ENCODE results near the gene SSH3. TPM values are rescaled to one million over a fixed set of nuclear protein-coding genes. Genes with fewer than 3 reads are reported as not detected.
"Not testable (repeated sequence)": the region's sequence is repeated elsewhere in the genome, so short reads cannot be mapped to it uniquely, and the experiment has no call there.

The SSH3 gene
- total and polyA plus RNA-seq, 7 experiments from 2014 or later = 1.1 to 23.8 (median 14.8) TPM

DNA sequence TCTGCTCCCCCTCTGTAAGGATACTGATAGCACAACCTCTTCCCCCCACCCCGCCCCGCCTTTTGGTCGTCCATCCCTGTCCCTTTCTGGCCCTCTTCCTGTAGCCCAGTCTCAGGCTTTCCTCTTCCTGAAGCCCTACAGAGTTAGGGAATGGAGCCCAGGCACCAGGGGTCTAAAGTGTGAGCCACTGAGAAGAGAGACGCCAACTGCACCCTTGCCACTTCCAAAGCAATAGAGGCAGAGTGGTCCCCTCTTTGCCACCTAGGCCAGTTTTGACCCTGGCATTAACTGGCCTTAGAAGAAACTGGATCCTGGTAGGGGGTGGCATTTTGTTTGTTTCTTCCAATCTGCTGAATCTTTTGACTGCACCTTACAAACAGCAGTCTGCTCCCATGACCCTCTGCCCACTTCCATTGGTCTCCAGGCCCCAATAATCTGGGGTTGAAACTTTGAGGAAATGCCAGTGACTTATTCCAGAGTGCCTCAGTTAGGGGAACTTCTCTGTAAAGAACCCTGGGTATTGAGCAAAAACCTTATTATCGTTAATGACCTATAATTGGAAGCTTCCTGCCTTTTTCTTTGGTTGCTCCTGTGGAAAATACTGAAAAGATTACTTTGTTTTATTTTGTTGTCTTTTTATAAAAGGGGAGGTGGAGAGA lies 46.7 kb upstream of the SSH3 start:
- Histone ChIP-seq H3K9me3 (ENCODE audit: control insufficient read depth in 2 of 3, low read length in 3 of 3) (no peaks in the 10 kb centered on the region), H3K4me3 (ENCODE audit: low read length) (no peak overlapping the region), H3K27ac (ENCODE audit: low read depth, low read length) (no peak overlapping the region), H3K36me3 (ENCODE audit: control insufficient read depth in 2 of 3, insufficient read depth in 3 of 3, low read length in 3 of 3) (peaks cover 15 to 56% (median 36%) of the 10 kb centered on the region in 3 experiments), H3K4me1 (ENCODE audit: control insufficient read depth in 2 of 2, insufficient read depth in 2 of 2, low read length in 2 of 2) (peaks cover 4 to 22% of the 10 kb centered on the region in 2 donors), H3K27me3 (ENCODE audit: control insufficient read depth in 2 of 2, insufficient read depth in 2 of 2, low read length in 2 of 2) (no peaks in the 10 kb centered on the region)
- Mint-ChIP-seq H3K4me3 (no peak overlapping the region), H3K9me3 (peaks cover 0 to 3% (median 0%) of the 10 kb centered on the region in 11 donors), H3K27me3 (no peaks in the 10 kb centered on the region), H3K36me3 (peaks cover 12 to 35% (median 19%) of the 10 kb centered on the region in 5 donors), H3K4me1 (peaks cover 16 to 51% (median 37%) of the 10 kb centered on the region in 7 donors), H3K27ac (peak overlapping the region in 8 of 9 donors; percentile 9 to 77 (median 28))
- intact Hi-C loops (cut with micrococcal nuclease) = no loop called here
- ATAC-seq = no peak
- ChIA-PET POLR2A (interaction anchor here (1.4 to 1.6 kb wide), 2 partner anchors 11 to 16 kb away, joined by 3 to 4 read pairs; no protein-coding TSS in a partner anchor), CTCF (interaction anchor here (0.6 to 0.8 kb wide), 4 partner anchors 12 to 75 kb away, joined by 3 to 4 read pairs (median 4); no protein-coding TSS in a partner anchor)
- DNase-seq = no peak

DNA sequence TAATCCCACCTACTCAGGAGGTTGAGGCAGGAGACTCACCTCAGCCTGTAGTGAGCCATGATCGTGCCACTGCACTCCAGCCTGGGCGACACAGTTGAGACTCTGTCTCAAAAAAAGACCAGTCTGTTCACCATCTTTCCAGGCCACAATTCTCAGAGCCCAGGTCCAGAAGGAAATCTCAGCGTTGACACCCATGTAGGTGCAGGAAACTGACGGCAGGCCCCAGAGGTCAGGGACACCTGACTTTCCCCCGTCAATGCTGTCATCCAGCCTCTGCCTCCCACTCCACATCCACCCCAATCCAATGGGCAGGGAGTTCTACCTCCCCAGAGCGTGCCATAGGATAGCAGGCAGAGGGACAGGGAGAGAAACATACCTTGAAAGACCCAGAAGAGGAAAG lies 42.9 kb upstream of the SSH3 start:
- no peak for DNase-seq
- no peaks in the 10 kb centered on the region for H3K27me3 Mint-ChIP-seq
- peaks cover 0 to 3% (median 0%) of the 10 kb centered on the region in 11 donors for H3K9me3 Mint-ChIP-seq
- H3K4me1 ChIP-seq (ENCODE audit: control insufficient read depth in 2 of 2, insufficient read depth in 2 of 2, low read length in 2 of 2) = peaks cover 8 to 22% of the 10 kb centered on the region in 2 donors
- ChIA-PET CTCF (no interaction called here), POLR2A (no interaction called here)
- H3K4me3 Mint-ChIP-seq = peak overlapping the region in 4 of 10 donors; percentile 47 to 66 (median 52)
- H3K4me1 Mint-ChIP-seq = peaks cover 18 to 51% (median 37%) of the 10 kb centered on the region in 7 donors
- ATAC-seq = no peak
- no peak overlapping the region for H3K4me3 ChIP-seq (ENCODE audit: low read length)
- intact Hi-C loops (cut with micrococcal nuclease) = no loop called here
- H3K9me3 ChIP-seq (ENCODE audit: control insufficient read depth in 2 of 3, low read length in 3 of 3) = no peaks in the 10 kb centered on the region
- H3K36me3 ChIP-seq (ENCODE audit: control insufficient read depth in 2 of 3, insufficient read depth in 3 of 3, low read length in 3 of 3) = peaks cover 0 to 18% (median 6%) of the 10 kb centered on the region in 3 experiments
- H3K27me3 ChIP-seq (ENCODE audit: control insufficient read depth in 2 of 2, insufficient read depth in 2 of 2, low read length in 2 of 2) = no peaks in the 10 kb centered on the region
- H3K36me3 Mint-ChIP-seq = peaks cover 0 to 12% (median 4%) of the 10 kb centered on the region in 5 donors
- peak overlapping the region in 4 of 9 donors; percentile 22 to 81 (median 39) for H3K27ac Mint-ChIP-seq
- H3K27ac ChIP-seq (ENCODE audit: low read depth, low read length) = no peak overlapping the region

DNA sequence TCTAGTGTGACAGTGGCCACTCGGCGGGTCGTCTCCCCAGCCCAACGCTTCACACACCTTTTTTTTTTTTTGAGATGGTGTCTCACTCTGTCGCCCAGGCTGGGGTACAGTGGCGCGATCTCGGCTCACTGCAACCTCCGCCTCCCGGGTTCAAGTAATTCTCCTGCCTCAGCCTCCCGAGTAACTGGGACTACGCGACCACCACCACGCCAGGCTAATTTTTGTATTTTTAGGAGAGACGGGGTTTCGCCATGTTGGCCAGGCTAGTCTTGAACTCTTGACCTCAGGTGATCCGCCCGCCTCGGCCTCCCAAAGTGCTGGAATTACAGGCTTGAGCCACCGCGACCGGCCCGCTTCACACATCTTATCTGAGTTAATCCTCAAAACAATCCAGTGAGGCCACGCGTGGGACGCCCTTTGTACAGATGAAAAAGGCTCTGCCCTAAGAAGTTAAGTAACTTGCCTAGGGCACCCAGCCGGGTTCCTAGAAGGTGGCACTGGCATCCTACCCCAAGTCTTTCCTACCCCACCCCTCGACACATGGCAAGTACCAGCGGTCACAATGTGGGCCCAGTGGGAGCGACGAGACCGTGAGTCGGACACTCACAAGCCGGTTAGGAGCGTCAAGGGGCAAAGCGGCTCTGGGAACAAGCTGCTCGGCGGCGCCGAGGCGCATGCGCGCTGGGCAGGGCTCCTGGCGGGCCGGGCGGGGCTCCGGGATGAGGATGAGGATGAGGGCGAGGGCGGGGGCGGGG lies 42.3 kb upstream of the SSH3 start:
- POLR2A ChIA-PET = interaction anchor here (0.7 to 4.9 kb wide), 13 partner anchors 11 to 144 kb away, joined by 3 to 59 read pairs (median 6); partner anchors contain the start of genes ANKRD13D and POLD4
- intact Hi-C loops (cut with micrococcal nuclease); H3K36me3 Mint-ChIP-seq; H3K27me3 ChIP-seq (ENCODE audit: control insufficient read depth in 2 of 2, insufficient read depth in 2 of 2, low read length in 2 of 2); H3K27me3 Mint-ChIP-seq; H3K4me3 ChIP-seq (ENCODE audit: low read length); H3K27ac ChIP-seq (ENCODE audit: low read depth, low read length); H3K9me3 Mint-ChIP-seq; ATAC-seq; H3K9me3 ChIP-seq (ENCODE audit: control insufficient read depth in 2 of 3, low read length in 3 of 3): not testable (repeated sequence)
- peaks cover 0 to 12% (median 0%) of the 10 kb centered on the region in 3 experiments for H3K36me3 ChIP-seq (ENCODE audit: control insufficient read depth in 2 of 3, insufficient read depth in 3 of 3, low read length in 3 of 3)
- CTCF ChIA-PET = interaction anchor here (1.1 to 4.9 kb wide), 9 partner anchors 8 to 120 kb away, joined by 3 to 85 read pairs (median 7); partner anchors contain the start of genes ANKRD13D and POLD4
- peaks cover 18 to 54% (median 37%) of the 10 kb centered on the region in 7 donors for H3K4me1 Mint-ChIP-seq
- H3K27ac Mint-ChIP-seq = peak overlapping the region in 8 of 9 donors; percentile 22 to 62 (median 28)
- DNase-seq = peak in 1 of 9 donors; percentile 75
- peaks cover 14 to 28% of the 10 kb centered on the region in 2 donors for H3K4me1 ChIP-seq (ENCODE audit: control insufficient read depth in 2 of 2, insufficient read depth in 2 of 2, low read length in 2 of 2)
- peak overlapping the region; percentile 48 to 88 (median 66) for H3K4me3 Mint-ChIP-seq

DNA sequence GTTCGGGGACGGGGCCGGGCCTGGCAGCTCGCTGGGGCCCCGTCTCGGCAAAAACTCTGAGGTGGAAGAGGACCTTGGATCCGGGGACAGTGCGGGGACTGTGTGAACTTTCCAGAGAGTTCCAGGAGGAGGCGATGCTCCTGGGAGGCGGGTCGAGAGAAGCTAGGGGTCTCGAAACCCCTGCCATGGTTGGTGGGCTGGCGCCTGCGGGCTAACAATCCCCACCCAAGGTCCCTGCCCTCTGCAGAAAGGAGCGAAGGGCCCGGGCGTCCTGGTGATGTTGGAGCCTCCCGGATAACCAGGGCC lies 41.7 kb upstream of the SSH3 start:
- Mint-ChIP-seq H3K27me3 (no peaks in the 10 kb centered on the region), H3K27ac (peak overlapping the region in 1 of 9 donors; percentile 52), H3K36me3 (peaks cover 0 to 7% (median 3%) of the 10 kb centered on the region in 5 donors), H3K9me3 (peaks cover 0 to 3% (median 0%) of the 10 kb centered on the region in 11 donors), H3K4me1 (peaks cover 18 to 55% (median 37%) of the 10 kb centered on the region in 7 donors), H3K4me3 (peak overlapping the region in 5 of 10 donors; percentile 62 to 78 (median 65))
- Histone ChIP-seq H3K27ac (ENCODE audit: low read depth, low read length) (no peak overlapping the region), H3K36me3 (ENCODE audit: control insufficient read depth in 2 of 3, insufficient read depth in 3 of 3, low read length in 3 of 3) (peaks cover 0 to 6% (median 0%) of the 10 kb centered on the region in 3 experiments), H3K9me3 (ENCODE audit: control insufficient read depth in 2 of 3, low read length in 3 of 3) (no peaks in the 10 kb centered on the region), H3K4me1 (ENCODE audit: control insufficient read depth in 2 of 2, insufficient read depth in 2 of 2, low read length in 2 of 2) (peaks cover 14 to 29% of the 10 kb centered on the region in 2 donors), H3K27me3 (ENCODE audit: control insufficient read depth in 2 of 2, insufficient read depth in 2 of 2, low read length in 2 of 2) (no peaks in the 10 kb centered on the region), H3K4me3 (ENCODE audit: low read length) (no peak overlapping the region)
- CTCF ChIA-PET = interaction anchor here (0.9 to 4.9 kb wide), 16 partner anchors 9 to 119 kb away, joined by 3 to 85 read pairs (median 6); partner anchors contain the start of genes ANKRD13D, POLD4 and SSH3
- intact Hi-C loops (cut with micrococcal nuclease) = no loop called here
- ATAC-seq (no peak), DNase-seq (no peak)
- POLR2A ChIA-PET = interaction anchor here (0.7 to 4.9 kb wide), 14 partner anchors 10 to 143 kb away, joined by 3 to 59 read pairs (median 6); partner anchors contain the start of genes ANKRD13D and POLD4

DNA sequence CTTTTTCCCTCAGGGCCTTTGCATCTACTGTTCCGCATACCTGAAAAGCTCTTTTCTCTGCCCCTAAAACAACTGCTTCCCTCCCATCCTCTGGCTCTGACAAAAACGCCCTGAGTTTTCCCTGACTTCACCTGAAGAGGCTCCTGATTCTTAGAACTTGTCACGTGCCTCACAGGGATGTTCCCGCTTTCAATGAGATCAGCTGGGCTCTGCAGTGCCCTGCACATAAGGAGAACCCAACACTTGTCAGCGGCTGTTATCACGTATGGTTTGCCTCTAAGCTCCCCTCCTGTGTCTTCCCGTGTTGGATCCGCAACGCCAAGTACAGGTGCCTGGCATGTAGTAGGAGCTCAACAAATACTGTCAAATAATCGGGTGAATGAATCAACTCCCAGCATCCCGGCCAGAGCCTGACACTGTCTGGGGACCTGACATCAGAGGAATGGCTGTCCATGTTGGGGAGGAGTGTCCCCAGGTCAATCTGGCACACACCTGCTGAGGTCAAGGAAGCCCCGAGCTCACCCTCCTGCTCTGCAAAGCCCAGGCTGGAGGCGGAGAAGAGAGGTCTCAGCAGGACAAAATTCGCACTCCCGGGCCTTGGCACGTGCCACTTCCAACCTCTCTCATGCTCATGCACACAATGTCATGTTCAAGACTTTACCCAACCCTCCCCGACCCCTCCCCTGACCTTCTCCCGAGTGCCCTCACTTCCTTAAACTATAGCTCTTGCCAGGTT lies 41.2 kb upstream of the SSH3 start:
- H3K4me1 Mint-ChIP-seq = peaks cover 15 to 56% (median 37%) of the 10 kb centered on the region in 7 donors
- ATAC-seq (no peak), DNase-seq (no peak)
- CTCF ChIA-PET = interaction anchor here (0.8 to 4.9 kb wide), 19 partner anchors 9 to 119 kb away, joined by 3 to 85 read pairs (median 6); partner anchors contain the start of genes ANKRD13D, POLD4 and SSH3
- peaks cover 0 to 5% (median 0%) of the 10 kb centered on the region in 3 experiments for H3K36me3 ChIP-seq (ENCODE audit: control insufficient read depth in 2 of 3, insufficient read depth in 3 of 3, low read length in 3 of 3)
- H3K36me3 Mint-ChIP-seq = peaks cover 0 to 5% (median 0%) of the 10 kb centered on the region in 5 donors
- H3K4me3 ChIP-seq (ENCODE audit: low read length) = no peak overlapping the region
- peaks cover 0 to 3% (median 0%) of the 10 kb centered on the region in 11 donors for H3K9me3 Mint-ChIP-seq
- intact Hi-C loops (cut with micrococcal nuclease) = loop anchor here (1.0 kb wide), 5 partner anchors 9 to 120 kb away; no protein-coding TSS in a partner anchor
- H3K27ac Mint-ChIP-seq = peak overlapping the region; percentile 53 to 93 (median 78)
- no peaks in the 10 kb centered on the region for H3K27me3 Mint-ChIP-seq
- H3K27ac ChIP-seq (ENCODE audit: low read depth, low read length) = no peak overlapping the region
- peaks cover 14 to 29% of the 10 kb centered on the region in 2 donors for H3K4me1 ChIP-seq (ENCODE audit: control insufficient read depth in 2 of 2, insufficient read depth in 2 of 2, low read length in 2 of 2)
- H3K27me3 ChIP-seq (ENCODE audit: control insufficient read depth in 2 of 2, insufficient read depth in 2 of 2, low read length in 2 of 2) = no peaks in the 10 kb centered on the region
- H3K9me3 ChIP-seq (ENCODE audit: control insufficient read depth in 2 of 3, low read length in 3 of 3) = no peaks in the 10 kb centered on the region
- POLR2A ChIA-PET = interaction anchor here (0.6 to 4.9 kb wide), 16 partner anchors 10 to 175 kb away, joined by 3 to 59 read pairs (median 6); partner anchors contain the start of genes ANKRD13D, POLD4 and PTPRCAP
- peak overlapping the region; percentile 61 to 81 (median 74) for H3K4me3 Mint-ChIP-seq
